PC-3 (cell line): Measurements from ENCODE around the gene DLST. TPM values are rescaled to one million over a fixed set of nuclear protein-coding genes. Genes with fewer than 3 reads are reported as not detected.
A peak's percentile ranks its signal among the peaks of the same experiment; 100 is the strongest.

Experiments
- ATAC-seq: fragments of 200-7000 bp; cut with Tn5 transposase; 2 replicates; pipeline ENCODE4 v1.9.1; 2020; ENCODE audit warnings: mild to moderate bottlenecking, moderate library complexity
- BruUV-seq: library from RNA; stranded (reverse); fragments of 400-500 nt; replicated peaks from 2 replicates; lab custom pipeline; 2021; lab: Mats Ljungman, UMichigan
- CTCF ChIA-PET: fragments of 300-600 bp; sonication (Branson Sonifier 250); formaldehyde crosslinking; loops from one replicate; lab custom pipeline; 2022; ENCODE audit warnings: antibody characterized with exemption; lab: Charles Lee
- POLR2A ChIA-PET: fragments of 300-600 bp; sonication (Branson Sonifier 250); formaldehyde crosslinking; loops from one replicate; lab custom pipeline; 2022; ENCODE audit warnings: antibody characterized with exemption; ENCODE audit not compliant: unreplicated experiment; lab: Charles Lee
- DNase-seq: peaks from one replicate; pipeline ENCODE4 v3.0.0-alpha.2; 2015
- H2AFZ ChIP-seq: fragments of 300-600 bp; sonication (generic); 2 replicates; pipeline ENCODE4 v1.6.0; 2016; ENCODE audit warnings: antibody characterized with exemption, low read length
- H3F3A ChIP-seq: fragments of 300-600 bp; sonication (generic); one replicate; pipeline ENCODE4 v1.6.0; 2017; ENCODE audit warnings: antibody characterized with exemption, low read length, control low read depth, mild to moderate bottlenecking; ENCODE audit not compliant: unreplicated experiment
- H3K27ac ChIP-seq: fragments of 300-600 bp; sonication (generic); 2 replicates; pipeline ENCODE4 v1.5.1; 2016; ENCODE audit warnings: mild to moderate bottlenecking, low read length
- H3K27me3 ChIP-seq: fragments of 300-600 bp; sonication (generic); 2 replicates; pipeline ENCODE4 v1.6.1; 2016; ENCODE audit warnings: low read length, mixed read lengths
- H3K36me3 ChIP-seq: fragments of 300-600 bp; sonication (generic); 2 replicates; pipeline ENCODE4 v1.6.1; 2016; ENCODE audit warnings: low read depth, mixed run types, low read length, mixed read lengths
- H3K4me1 ChIP-seq: fragments of 300-600 bp; sonication (generic); 2 replicates; pipeline ENCODE4 v1.5.1; 2016; ENCODE audit warnings: low read length; ENCODE audit not compliant: insufficient read depth
- H3K4me2 ChIP-seq: fragments of 300-600 bp; sonication (generic); 2 replicates; pipeline ENCODE4 v1.6.0; 2016; ENCODE audit warnings: low read length
- H3K4me3 ChIP-seq: fragments of 300-600 bp; sonication (generic); 2 replicates; pipeline ENCODE4 v1.5.1; 2016; ENCODE audit warnings: mild to moderate bottlenecking, low read length, mixed read lengths
- H3K79me2 ChIP-seq: fragments of 300-600 bp; sonication (generic); 2 replicates; pipeline ENCODE4 v1.6.1; 2017; ENCODE audit warnings: low read length, mixed read lengths
- H3K9ac ChIP-seq: fragments of 300-600 bp; sonication (generic); 2 replicates; pipeline ENCODE4 v1.6.0; 2016; ENCODE audit warnings: mild to moderate bottlenecking, low read length
- H3K9me2 ChIP-seq: fragments of 300-600 bp; sonication (generic); replicated peaks from 2 replicates; pipeline ENCODE4 v1.6.1; 2016; ENCODE audit warnings: mixed run types, low read length, mixed read lengths
- H3K9me3 ChIP-seq: fragments of 300-600 bp; sonication (generic); 2 replicates; pipeline ENCODE4 v1.6.1; 2016; ENCODE audit warnings: low read length, mixed read lengths
- H4K20me1 ChIP-seq: fragments of 300-600 bp; sonication (generic); 2 replicates; pipeline ENCODE4 v1.6.1; 2016; ENCODE audit warnings: low read length, mixed read lengths
- EZH2 ChIP-seq: fragments of 300-600 bp; sonication (generic); IDR thresholded peaks from one replicate; pipeline ENCODE4 v1.6.1; 2017; ENCODE audit warnings: antibody characterized with exemption, mild to moderate bottlenecking, low read length; ENCODE audit not compliant: unreplicated experiment
- EZH2phosphoT487 ChIP-seq: fragments of 300-600 bp; sonication (generic); IDR thresholded peaks from 2 replicates; pipeline ENCODE4 v1.6.1; 2018; ENCODE audit warnings: mild to moderate bottlenecking, antibody characterized with exemption, low read length, borderline replicate concordance
- intact Hi-C: fragments of 100-400 bp; cut with micrococcal nuclease; formaldehyde crosslinking; loops from 2 replicates; pipeline ENCODE4 v1.9.0; 2023
- total RNA-seq: library from RNA; depleted of rRNA; stranded (reverse); fragments of >200 nt; gene quantifications from 2 replicates; pipeline ENCODE4 v1.2.3, GENCODE V29; 2014
- TF ChIP-seq, protein P1 (sequence below): fragments of 300-600 bp; sonication (generic); conservative IDR thresholded peaks from 2 replicates; pipeline ENCODE4 v1.5.1; 2017; ENCODE audit warnings: antibody characterized with exemption, low read depth, mild to moderate bottlenecking, low read length

The DLST gene
- total RNA-seq, 1 experiment from 2014 or later = 56.9 TPM

DNA sequence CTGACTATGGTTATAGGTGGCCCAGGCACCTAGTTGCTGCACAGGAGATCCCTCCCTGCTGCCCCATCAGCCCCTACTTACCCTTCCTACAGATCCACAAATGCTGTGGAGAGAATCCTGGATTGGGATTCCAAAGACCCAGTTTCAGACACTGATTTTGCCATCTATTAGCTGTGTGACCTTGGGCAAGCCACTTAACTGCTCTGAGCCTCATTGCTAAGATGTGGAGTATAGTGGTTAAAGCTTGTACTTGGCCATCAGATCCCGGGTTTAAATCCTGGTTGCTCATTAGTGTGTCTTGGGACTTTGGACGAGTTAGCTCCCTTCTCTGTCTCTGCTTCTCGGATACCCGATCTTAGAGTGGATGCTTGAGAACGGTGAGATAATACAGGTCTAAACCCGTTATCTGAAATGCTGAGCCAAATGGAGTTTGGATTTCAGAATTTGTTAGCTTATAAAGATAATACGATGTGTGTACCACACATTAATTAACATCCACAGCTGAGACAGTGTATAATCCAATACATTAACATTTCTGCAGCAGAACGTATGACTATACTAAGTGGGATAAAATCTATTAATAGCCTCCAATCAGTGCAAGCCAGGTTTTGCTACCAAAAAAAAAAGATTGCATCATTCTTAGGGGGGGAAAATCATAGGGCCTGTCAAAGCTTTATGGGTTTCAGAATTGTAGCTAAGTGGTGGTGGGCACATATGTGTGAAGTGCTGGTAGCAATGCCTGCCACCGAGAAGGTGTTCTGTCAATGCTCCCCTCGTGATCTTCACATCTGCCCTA, 21.8 kb upstream of the DLST start:
- intact Hi-C loops = loop anchor here (2.0 kb wide), 1 partner anchor 23 kb away; no protein-coding TSS in a partner anchor
- no peak overlapping the region for H3K4me2 ChIP-seq
- no peaks in the 10 kb centered on the region for H3F3A ChIP-seq
- H2AFZ ChIP-seq = no peak overlapping the region
- no peaks in the 10 kb centered on the region for H3K9me3 ChIP-seq
- TF ChIP-seq, protein P1, sequence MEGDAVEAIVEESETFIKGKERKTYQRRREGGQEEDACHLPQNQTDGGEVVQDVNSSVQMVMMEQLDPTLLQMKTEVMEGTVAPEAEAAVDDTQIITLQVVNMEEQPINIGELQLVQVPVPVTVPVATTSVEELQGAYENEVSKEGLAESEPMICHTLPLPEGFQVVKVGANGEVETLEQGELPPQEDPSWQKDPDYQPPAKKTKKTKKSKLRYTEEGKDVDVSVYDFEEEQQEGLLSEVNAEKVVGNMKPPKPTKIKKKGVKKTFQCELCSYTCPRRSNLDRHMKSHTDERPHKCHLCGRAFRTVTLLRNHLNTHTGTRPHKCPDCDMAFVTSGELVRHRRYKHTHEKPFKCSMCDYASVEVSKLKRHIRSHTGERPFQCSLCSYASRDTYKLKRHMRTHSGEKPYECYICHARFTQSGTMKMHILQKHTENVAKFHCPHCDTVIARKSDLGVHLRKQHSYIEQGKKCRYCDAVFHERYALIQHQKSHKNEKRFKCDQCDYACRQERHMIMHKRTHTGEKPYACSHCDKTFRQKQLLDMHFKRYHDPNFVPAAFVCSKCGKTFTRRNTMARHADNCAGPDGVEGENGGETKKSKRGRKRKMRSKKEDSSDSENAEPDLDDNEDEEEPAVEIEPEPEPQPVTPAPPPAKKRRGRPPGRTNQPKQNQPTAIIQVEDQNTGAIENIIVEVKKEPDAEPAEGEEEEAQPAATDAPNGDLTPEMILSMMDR = no peak
- TF ChIP-seq EZH2phosphoT487 (no peak), EZH2 (no peak)
- no peaks in the 10 kb centered on the region for H4K20me1 ChIP-seq
- H3K36me3 ChIP-seq = no peaks in the 10 kb centered on the region
- ATAC-seq (no peak), DNase-seq (no peak)
- H3K9ac ChIP-seq = no peak overlapping the region
- no peaks in the 10 kb centered on the region for H3K27me3 ChIP-seq
- no peak overlapping the region for H3K27ac ChIP-seq
- H3K9me2 ChIP-seq = no peaks in the 10 kb centered on the region
- H3K79me2 ChIP-seq = no peaks in the 10 kb centered on the region
- BruUV-seq = no TSS peak
- ChIA-PET POLR2A (no interaction called here), CTCF (interaction anchor here (1.2 to 2.9 kb wide), 4 partner anchors 13 to 46 kb away, joined by 3 to 56 read pairs (median 20); no protein-coding TSS in a partner anchor)
- no peaks in the 10 kb centered on the region for H3K4me1 ChIP-seq
- H3K4me3 ChIP-seq = no peak overlapping the region

DNA sequence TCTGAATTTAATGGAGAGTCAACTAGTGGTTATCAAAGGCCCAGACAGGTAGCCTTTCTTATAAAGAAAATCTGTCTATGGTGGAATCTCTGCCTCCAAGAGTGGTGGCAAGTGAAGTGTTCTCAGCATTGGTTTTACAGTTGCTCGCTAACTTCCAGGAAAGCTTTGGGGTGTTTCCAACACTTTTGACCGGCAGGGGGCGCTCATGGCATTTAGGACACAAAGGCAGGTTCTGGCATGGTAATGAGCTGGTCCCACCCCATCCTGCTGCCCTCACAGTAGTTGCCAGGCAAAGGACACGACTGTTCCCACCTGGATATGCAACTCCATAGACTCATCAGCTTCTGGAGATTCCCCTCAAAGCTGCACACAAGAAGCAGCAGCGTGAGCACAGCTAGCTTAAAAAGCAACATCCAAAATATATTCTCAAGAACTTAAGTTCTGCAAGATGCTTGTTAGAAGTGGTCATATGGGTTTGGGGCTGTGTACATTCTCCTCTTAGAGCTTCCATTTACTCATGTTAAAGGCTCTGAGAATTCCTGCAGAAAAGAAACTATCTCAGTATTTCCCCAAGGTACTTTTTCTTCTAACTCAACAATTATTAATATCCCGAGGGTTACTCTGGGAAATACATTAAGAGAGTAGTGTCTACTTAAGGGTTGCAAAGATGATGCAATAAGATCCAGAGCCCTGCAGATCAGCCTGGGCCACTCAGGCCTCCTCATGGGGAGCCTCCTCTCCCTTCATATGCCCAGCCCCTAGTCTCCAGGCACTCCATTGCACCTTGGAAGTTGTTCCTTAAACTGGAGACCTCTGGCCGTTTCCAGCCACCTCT, 20.6 kb upstream of the DLST start:
- Histone ChIP-seq H3K79me2 (no peaks in the 10 kb centered on the region), H3K27me3 (no peaks in the 10 kb centered on the region), H3K36me3 (no peaks in the 10 kb centered on the region), H3K4me2 (no peak overlapping the region), H2AFZ (no peak overlapping the region), H3K27ac (no peak overlapping the region), H3F3A (no peaks in the 10 kb centered on the region), H3K4me1 (no peaks in the 10 kb centered on the region), H3K9me2 (no peaks in the 10 kb centered on the region), H3K4me3 (no peak overlapping the region), H3K9ac (no peak overlapping the region), H4K20me1 (no peaks in the 10 kb centered on the region), H3K9me3 (no peaks in the 10 kb centered on the region)
- BruUV-seq = TSS peak; percentile 7
- ChIA-PET CTCF (interaction anchor here (0.6 to 2.9 kb wide), 12 partner anchors 11 to 252 kb away, joined by 3 to 56 read pairs (median 4); no protein-coding TSS in a partner anchor), POLR2A (interaction anchor here (0.6 kb wide), 1 partner anchor 232 kb away, joined by 3 read pairs; no protein-coding TSS in a partner anchor)
- peak; percentile 80 for ATAC-seq
- DNase-seq = peak; percentile 92
- TF ChIP-seq EZH2 (no peak), EZH2phosphoT487 (no peak)
- TF ChIP-seq, protein P1 = peak; percentile 90
- intact Hi-C loops = loop anchor here (1.0 to 2.0 kb wide), 3 partner anchors 22 to 227 kb away; no protein-coding TSS in a partner anchor
